Measurements from ENCODE around the gene HVCN1.

The HVCN1 gene

DNA sequence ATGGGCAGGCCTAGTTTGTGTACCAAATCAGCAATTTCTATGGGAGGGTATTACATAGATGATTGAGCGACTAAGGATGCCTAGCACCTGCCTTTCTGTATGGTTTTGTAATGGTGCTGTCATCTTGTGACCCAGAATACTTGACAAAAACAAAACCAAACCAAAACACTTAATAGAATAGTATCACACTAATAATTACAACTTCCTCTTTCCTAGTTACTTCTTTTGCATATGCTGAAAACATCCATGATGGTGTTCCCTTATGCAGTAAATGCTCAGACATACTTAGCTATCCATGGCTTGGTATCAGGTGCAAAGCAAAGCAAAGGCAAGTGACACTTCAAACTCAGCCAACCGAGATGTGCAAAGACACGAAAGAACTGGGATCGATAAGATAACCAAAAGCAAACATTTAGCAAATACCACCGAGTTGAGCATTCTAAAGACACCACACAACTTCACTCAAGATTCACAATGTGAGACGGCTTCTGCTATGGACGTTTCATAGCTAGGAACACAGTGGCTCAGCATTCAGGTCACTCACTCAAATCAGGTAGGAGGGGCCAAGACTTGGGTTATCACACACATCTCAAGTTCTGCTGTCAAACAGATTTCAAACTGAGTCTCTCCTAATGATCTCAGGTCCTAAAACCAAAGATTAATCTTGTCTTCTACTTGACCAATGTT is 29.4 kb upstream of the HVCN1 start:
- H3K27ac ChIP-seq = no peak overlapping the region
- no peak for TF ChIP-seq ZFX (IDR thresholded peaks at IDR 0.05; ENCODE audit: borderline replicate concordance)
- TF ChIP-seq, protein P1, sequence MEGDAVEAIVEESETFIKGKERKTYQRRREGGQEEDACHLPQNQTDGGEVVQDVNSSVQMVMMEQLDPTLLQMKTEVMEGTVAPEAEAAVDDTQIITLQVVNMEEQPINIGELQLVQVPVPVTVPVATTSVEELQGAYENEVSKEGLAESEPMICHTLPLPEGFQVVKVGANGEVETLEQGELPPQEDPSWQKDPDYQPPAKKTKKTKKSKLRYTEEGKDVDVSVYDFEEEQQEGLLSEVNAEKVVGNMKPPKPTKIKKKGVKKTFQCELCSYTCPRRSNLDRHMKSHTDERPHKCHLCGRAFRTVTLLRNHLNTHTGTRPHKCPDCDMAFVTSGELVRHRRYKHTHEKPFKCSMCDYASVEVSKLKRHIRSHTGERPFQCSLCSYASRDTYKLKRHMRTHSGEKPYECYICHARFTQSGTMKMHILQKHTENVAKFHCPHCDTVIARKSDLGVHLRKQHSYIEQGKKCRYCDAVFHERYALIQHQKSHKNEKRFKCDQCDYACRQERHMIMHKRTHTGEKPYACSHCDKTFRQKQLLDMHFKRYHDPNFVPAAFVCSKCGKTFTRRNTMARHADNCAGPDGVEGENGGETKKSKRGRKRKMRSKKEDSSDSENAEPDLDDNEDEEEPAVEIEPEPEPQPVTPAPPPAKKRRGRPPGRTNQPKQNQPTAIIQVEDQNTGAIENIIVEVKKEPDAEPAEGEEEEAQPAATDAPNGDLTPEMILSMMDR (IDR thresholded peaks at IDR 0.05) = no peak

DNA sequence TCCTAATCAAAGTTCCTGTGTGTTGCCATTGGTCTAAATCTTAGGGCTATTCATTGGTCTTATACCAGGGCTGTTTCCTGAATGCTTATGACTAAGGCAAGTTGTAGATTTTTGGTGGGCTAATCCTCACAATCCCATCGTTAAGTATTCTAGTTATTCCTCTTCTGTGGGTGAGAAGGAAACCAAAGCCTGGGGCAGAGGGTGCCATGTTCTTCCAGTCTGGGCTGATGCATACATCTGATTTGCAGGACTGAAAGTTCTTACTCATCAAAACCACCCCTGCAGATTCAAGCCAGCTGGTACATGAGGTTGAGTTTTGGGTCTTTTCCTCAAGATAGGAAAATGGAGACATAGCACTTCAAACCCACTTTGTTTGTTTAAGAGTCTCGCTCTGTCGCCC is 28.1 kb upstream of the HVCN1 start:
- TF ChIP-seq ZFX (IDR thresholded peaks at IDR 0.05; ENCODE audit: borderline replicate concordance) = no peak
- TF ChIP-seq, protein P1 (IDR thresholded peaks at IDR 0.05) = no peak
- H3K27ac ChIP-seq = no peak overlapping the region; the same call in 1 of the 2 replicates

DNA sequence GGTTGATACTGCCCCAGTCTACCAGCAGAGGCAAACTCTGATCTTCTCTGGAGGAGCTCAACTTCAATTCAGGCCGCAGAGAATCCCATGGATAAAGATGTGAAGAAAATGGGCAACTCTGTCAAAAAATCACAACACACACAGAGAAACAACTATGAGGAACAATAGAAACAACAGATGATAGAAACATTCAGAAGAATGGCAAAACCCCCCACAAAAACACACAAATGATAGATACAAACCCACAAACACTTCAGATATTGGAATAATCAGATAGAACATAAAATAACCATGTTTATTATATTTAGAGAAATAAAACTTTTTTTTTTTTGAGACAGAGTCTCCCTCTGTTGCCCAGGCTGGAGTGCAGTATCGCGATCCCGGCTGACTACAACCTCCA is 20.0 kb upstream of the HVCN1 start:
- TF ChIP-seq ZFX (IDR thresholded peaks at IDR 0.05; ENCODE audit: borderline replicate concordance) = no peak
- TF ChIP-seq, protein P1 (IDR thresholded peaks at IDR 0.05) = no peak
- H3K27ac ChIP-seq = no peak overlapping the region

DNA sequence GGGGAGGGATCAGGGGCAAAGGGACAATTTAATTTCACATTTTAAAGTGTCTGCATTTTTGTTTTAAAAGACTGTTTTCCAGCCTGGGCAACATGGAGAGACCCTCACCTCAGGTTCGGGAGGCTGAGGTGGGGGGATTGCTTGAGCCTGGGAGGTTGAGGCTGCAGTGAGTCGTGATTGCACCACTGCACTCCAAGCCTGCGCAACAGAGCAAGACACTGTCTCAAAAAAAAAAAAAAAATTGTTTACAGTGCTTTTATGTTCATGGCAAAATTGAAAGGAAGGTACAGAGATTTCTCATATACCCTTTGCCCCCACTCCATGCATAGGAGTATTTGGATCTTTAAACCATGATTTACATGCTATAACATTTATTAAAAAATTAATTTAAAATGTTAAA is 16.4 kb upstream of the HVCN1 start:
- no peak for TF ChIP-seq ZFX (IDR thresholded peaks at IDR 0.05; ENCODE audit: borderline replicate concordance)
- TF ChIP-seq, protein P1 (IDR thresholded peaks at IDR 0.05) = no peak
- no peak overlapping the region for H3K27ac ChIP-seq

DNA sequence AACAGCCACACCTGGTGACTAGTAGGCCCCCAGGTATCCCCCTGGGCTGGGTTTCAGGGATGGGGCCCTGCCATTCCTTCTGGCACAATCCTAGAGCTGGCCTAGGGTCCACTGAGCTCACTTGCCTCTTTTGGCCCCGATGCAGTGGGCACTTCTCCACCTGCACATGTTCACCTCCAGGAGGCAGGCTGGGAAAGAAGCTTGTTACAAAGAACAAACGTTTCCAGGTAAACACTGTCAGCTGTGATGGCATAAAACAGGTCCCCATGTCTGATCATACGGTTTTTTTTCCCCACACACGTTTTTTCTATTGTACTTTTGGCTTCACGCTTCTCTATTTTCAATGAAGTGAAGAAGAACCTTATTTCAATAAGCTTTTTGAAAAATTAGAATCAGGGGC is 15.8 kb upstream of the HVCN1 start:
- no peak overlapping the region for H3K27ac ChIP-seq
- TF ChIP-seq, protein P1 (IDR thresholded peaks at IDR 0.05) = peak; percentile 80
- TF ChIP-seq ZFX (IDR thresholded peaks at IDR 0.05; ENCODE audit: borderline replicate concordance) = no peak

DNA sequence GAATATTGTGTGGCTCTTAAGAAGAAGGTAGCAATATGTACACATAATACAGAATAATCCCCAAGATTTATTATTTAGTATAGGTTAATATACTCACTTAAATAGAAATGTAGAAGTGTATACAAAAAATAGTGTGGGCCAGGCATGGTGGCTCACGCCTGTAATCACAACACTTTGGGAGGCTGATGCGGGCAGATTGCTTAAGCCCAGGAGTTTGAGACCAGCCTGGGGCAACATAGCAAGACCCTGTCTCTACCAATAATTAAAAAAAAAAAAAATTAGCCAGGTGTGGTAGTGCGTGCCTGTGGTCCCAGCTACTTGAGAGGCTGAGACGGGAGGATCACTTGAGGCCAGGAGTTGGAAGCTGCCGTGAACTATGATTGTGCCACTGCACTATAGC is 15.3 kb upstream of the HVCN1 start:
- no peak for TF ChIP-seq ZFX (IDR thresholded peaks at IDR 0.05; ENCODE audit: borderline replicate concordance)
- TF ChIP-seq, protein P1 (IDR thresholded peaks at IDR 0.05) = no peak
- no peak overlapping the region for H3K27ac ChIP-seq

DNA sequence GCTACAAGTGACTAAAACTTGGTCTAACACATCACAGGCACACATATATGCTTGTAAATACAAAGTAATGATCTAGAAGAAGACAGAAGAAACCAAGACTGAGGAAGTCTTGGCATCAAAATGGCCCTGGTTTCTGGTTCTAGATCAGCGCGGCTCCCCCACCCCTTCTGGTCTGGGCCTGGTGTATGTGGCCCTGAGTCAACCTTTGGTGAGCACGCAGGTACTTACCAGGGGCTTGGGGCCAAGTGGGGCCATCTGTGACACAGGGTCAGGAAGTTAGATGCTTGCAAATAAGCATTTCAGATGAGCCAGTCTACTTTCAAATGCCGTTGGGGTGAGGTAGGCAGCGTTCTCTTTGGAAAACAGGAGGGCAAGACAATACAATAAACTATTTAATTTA is 13.2 kb upstream of the HVCN1 start:
- TF ChIP-seq, protein P1 (IDR thresholded peaks at IDR 0.05) = no peak
- TF ChIP-seq ZFX (IDR thresholded peaks at IDR 0.05; ENCODE audit: borderline replicate concordance) = no peak
- H3K27ac ChIP-seq = no peak overlapping the region

All from 22Rv1 (cell line).